HFFc6 (cell line): ENCODE data around the gene CHERP. TPM values are rescaled to one million over a fixed set of nuclear protein-coding genes. Genes with fewer than 3 reads are reported as not detected.
"Not testable (repeated sequence)": the region's sequence is repeated elsewhere in the genome, so short reads cannot be mapped to it uniquely, and the experiment has no call there.

Experiments used
- DNase-seq: peaks from one replicate; pipeline ENCODE4 v3.0.0-alpha.2; 2018
- H3K27ac Mint-ChIP-seq: 2 replicates; pipeline ENCODE4 v1.8.0; 2020; ENCODE audit warnings: mild to moderate bottlenecking, mixed read lengths
- H3K27me3 Mint-ChIP-seq: 2 replicates; pipeline ENCODE4 v1.8.0; 2021; ENCODE audit warnings: mild to moderate bottlenecking, moderate library complexity, mixed read lengths; ENCODE audit not compliant: insufficient read depth
- H3K36me3 Mint-ChIP-seq: 2 replicates; pipeline ENCODE4 v1.8.0; 2021; ENCODE audit warnings: low read depth, mixed read lengths
- H3K4me1 Mint-ChIP-seq: 2 replicates; pipeline ENCODE4 v1.8.0; 2020; ENCODE audit warnings: low read depth, mixed read lengths
- H3K4me3 Mint-ChIP-seq: 2 replicates; pipeline ENCODE4 v1.8.0; 2020; ENCODE audit warnings: mild to moderate bottlenecking, moderate library complexity, mixed read lengths
- H3K9me3 Mint-ChIP-seq: 2 replicates; pipeline ENCODE4 v1.8.0; 2020; ENCODE audit warnings: mild to moderate bottlenecking, mixed read lengths
- CTCF ChIP-seq: fragments of 200-600 bp; sonication (generic); IDR thresholded peaks from 2 replicates; pipeline ENCODE4 v1.5.0; 2021; ENCODE audit warnings: antibody characterized with exemption, mild to moderate bottlenecking
- total RNA-seq, 6 experiments: library from RNA; stranded (reverse); fragmentation: NEBNext Ultra II Directional; extraction: Animal tissue kit (Norgen Biotek cat#: 25700); gene quantifications; 2 replicates in 1 of 6; 3 replicates in 5 of 6; pipeline ENCODE4 v1.2.3, GENCODE V29; 2021

The CHERP gene
- total RNA-seq, 6 experiments from 2014 or later: 30.4 to 38.5 (median 34.6) TPM

- no peak for TF ChIP-seq CTCF
- H3K9me3 Mint-ChIP-seq: no peaks in the 10 kb centered on the region
- no peak overlapping the region for H3K27ac Mint-ChIP-seq
- DNase-seq: no peak
- H3K27me3 Mint-ChIP-seq: peaks cover 3% of the 10 kb centered on the region
- H3K36me3 Mint-ChIP-seq: peaks cover 29% of the 10 kb centered on the region
- no peak overlapping the region for H3K4me3 Mint-ChIP-seq
- no peaks in the 10 kb centered on the region for H3K4me1 Mint-ChIP-seq
Observed at GRCh38 chr19:16518061-16518460, 24.2 kb downstream of the CHERP start.

DNA sequence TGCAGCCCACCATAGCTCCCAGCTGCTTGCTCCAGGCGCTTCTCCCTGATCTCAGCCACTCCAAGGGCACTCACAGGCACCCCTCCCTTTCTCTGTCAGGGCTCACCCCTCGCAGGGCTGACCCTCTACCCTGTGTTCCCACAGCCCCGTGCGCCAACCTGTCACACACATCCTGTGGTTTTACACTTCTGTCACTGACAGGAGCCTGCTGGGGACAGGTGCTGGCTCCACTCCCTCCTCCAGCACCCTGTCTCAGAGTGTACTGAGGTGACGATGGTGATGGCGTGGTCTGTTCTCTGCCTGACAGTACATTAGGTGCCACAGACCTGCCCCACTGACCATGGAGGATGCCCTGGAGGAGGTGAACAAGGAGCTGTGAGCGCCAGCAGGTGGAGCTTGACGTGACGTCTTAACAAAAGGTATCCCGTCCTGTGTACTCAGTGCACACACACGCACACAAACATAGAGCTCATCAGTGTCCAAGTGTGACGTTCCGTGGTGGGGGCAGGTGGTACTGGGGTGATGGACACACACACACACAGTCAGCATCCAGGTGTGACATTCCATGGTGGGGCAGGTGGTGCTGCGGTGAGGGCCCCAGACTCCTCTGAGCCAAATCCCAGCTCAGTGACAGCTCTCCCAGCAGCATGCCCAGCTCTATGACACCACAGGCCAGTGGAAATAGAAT is 25.2 kb downstream of the CHERP start:
- H3K36me3 Mint-ChIP-seq: peaks cover 33% of the 10 kb centered on the region

DNA sequence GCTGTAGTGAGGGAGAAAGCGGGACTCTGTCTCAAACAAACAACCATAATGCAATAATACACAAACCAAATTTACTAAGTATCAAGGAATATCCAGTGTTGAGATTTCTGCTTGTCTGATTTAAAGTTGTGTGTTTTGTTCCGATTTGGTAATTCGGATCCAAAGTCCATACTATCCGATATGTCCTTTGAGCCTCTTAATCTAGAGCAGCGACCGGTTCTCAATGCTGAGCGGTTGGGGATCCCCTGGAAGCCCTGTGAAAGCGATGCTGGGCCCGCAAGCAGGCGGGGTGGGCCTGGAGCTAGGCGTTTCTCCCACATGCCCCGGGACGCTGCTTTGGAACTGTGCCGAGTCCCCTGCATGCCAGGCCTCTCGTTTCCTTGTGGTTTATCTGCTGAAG is 25.9 kb downstream of the CHERP start:
- H3K36me3 Mint-ChIP-seq: peaks cover 30% of the 10 kb centered on the region
- H3K4me1 Mint-ChIP-seq: no peaks in the 10 kb centered on the region
- no peak overlapping the region for H3K4me3 Mint-ChIP-seq
- DNase-seq: no peak
- H3K27me3 Mint-ChIP-seq: peaks cover 3% of the 10 kb centered on the region
- no peak for TF ChIP-seq CTCF
- no peaks in the 10 kb centered on the region for H3K9me3 Mint-ChIP-seq
- H3K27ac Mint-ChIP-seq: no peak overlapping the region

More for the DNA sequence above, 25.2 kb downstream of the CHERP start:
- TF ChIP-seq CTCF: no peak
- no peaks in the 10 kb centered on the region for H3K4me1 Mint-ChIP-seq
- no peak overlapping the region for H3K4me3 Mint-ChIP-seq
- no peaks in the 10 kb centered on the region for H3K9me3 Mint-ChIP-seq
- H3K27ac Mint-ChIP-seq: no peak overlapping the region; the same call in 1 of the 2 replicates
- H3K27me3 Mint-ChIP-seq: peaks cover 3% of the 10 kb centered on the region
- DNase-seq: no peak

GRCh38 chr19:16514383-16515019 is 27.7 kb downstream of the CHERP start:
- Mint-ChIP-seq H3K36me3 (peaks cover 20% of the 10 kb centered on the region), H3K9me3 (no peaks in the 10 kb centered on the region), H3K27me3 (peaks cover 3% of the 10 kb centered on the region; the same call in 1 of the 2 replicates), H3K4me1 (no peaks in the 10 kb centered on the region), H3K27ac (no peak overlapping the region), H3K4me3 (no peak overlapping the region)
- no peak for TF ChIP-seq CTCF
- no peak for DNase-seq

DNA sequence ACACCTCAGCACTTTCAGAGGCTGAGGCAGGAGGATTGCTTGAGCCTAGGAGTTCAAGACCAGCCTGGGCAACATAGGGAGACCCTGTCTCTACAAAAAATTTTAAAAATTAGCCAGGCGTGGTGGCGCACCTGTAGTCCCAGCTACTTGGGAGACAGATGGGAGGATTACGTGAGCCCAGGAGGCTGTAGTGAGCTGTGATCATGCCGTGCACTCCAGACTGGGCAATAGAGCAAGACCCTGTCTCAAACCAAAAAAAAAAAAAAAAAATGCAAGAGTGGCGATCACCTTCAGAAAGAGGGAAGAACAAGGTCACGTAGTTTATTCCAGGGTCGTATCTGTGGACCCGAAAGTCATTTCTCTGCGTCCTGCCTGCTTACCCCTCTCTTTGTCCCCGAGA is 29.6 kb downstream of the CHERP start:
- H3K36me3 Mint-ChIP-seq: peaks cover 12% of the 10 kb centered on the region
- not testable (repeated sequence) for H3K9me3 Mint-ChIP-seq, H3K27ac Mint-ChIP-seq, H3K4me1 Mint-ChIP-seq, H3K27me3 Mint-ChIP-seq, DNase-seq, H3K4me3 Mint-ChIP-seq
